Measurements from ENCODE around the gene FFAR3. TPM values are rescaled to one million over a fixed set of nuclear protein-coding genes. Genes with fewer than 3 reads are reported as not detected.
"Not testable (repeated sequence)": the region's sequence is repeated elsewhere in the genome, so short reads cannot be mapped to it uniquely, and the experiment has no call there.

FFAR3 gene
- total RNA-seq, 1 donor = not detected

DNA sequence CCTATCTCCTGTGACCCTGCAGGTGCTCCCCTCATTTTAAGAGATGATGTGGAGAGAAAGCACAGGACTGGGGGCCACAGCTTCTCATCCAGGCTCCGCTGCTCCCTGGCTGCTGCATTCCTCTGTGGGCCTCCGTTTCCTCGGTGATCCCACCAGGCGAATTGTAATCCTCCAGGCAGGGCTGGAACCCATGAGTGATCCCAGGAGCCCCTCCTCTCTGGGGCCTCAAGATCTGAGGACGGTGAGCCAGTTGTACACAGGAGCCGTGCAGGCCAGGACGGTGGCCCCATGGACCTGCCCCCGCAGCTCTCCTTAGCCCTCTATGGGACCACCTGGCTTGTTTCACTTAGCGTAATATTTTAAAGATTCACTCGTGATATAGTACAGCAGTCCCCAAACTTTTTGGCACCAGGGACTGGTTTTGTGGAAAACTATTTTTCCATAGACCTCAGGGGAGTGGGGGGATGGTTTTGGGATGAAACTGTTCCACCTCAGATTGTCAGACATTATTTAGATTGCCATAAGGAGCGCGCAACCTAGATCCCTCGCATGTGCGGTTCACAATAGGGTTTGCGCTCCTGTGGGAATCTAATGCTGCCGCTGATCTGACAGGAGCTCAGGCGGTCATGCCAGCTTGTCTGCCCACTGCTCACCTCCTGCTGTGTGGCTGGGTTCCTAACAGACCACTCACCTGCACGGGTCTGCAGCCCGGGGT, 5.6 kb downstream of the FFAR3 start:
- DNase-seq (ENCODE audit: low read depth) = no peak
- TF ChIP-seq, protein P1, sequence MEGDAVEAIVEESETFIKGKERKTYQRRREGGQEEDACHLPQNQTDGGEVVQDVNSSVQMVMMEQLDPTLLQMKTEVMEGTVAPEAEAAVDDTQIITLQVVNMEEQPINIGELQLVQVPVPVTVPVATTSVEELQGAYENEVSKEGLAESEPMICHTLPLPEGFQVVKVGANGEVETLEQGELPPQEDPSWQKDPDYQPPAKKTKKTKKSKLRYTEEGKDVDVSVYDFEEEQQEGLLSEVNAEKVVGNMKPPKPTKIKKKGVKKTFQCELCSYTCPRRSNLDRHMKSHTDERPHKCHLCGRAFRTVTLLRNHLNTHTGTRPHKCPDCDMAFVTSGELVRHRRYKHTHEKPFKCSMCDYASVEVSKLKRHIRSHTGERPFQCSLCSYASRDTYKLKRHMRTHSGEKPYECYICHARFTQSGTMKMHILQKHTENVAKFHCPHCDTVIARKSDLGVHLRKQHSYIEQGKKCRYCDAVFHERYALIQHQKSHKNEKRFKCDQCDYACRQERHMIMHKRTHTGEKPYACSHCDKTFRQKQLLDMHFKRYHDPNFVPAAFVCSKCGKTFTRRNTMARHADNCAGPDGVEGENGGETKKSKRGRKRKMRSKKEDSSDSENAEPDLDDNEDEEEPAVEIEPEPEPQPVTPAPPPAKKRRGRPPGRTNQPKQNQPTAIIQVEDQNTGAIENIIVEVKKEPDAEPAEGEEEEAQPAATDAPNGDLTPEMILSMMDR (IDR thresholded peaks at IDR 0.05; ENCODE audit: insufficient read depth, low read depth, low read length) = no peak
- no peak overlapping the region for H3K4me3 ChIP-seq (ENCODE audit: low read depth, low read length)

DNA sequence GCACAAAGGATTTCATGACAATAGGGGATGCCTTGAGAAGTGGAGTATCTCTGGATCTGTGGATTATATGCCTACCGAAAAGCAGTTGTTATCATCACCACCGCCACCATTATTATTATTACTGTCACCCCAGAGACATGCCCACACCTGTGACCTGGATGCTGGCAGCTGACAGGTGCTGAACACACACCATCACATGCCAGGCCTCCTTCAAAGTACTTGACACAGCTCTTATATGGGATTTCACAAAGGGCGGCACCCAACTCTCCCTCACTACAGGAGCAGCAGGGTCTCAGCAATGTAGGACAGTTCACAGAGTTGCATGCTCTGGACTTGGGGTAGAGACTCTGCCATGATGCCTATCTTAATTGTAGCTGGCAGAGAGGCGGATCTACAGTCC, 7.0 kb downstream of the FFAR3 start:
- TF ChIP-seq, protein P1 (IDR thresholded peaks at IDR 0.05; ENCODE audit: insufficient read depth, low read depth, low read length) = no peak
- H3K4me3 ChIP-seq (ENCODE audit: low read depth, low read length) = no peak overlapping the region
- DNase-seq (ENCODE audit: low read depth) = no peak

DNA sequence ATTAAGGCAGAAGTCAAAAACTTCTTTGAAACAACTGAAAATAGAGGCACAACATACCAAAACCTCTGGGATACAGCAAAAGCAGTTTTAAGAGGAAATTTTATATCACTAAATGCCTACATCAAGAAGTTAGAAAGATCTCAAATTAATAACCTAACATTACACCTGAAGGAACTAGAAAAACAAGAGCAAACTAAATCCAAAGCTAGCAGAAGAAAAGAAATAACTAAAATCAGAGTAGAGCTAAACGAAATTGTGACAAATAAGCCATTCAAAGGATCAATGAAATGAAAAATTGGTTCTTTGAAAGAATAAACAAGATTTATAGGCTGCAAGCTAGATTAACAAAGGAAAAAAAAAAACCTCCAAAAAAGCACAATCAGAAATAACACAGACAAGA, 10.1 kb downstream of the FFAR3 start:
- H3K4me3 ChIP-seq (ENCODE audit: low read depth, low read length) = no peak overlapping the region
- DNase-seq (ENCODE audit: low read depth) = no peak
- TF ChIP-seq, protein P1 (IDR thresholded peaks at IDR 0.05; ENCODE audit: insufficient read depth, low read depth, low read length) = no peak

DNA sequence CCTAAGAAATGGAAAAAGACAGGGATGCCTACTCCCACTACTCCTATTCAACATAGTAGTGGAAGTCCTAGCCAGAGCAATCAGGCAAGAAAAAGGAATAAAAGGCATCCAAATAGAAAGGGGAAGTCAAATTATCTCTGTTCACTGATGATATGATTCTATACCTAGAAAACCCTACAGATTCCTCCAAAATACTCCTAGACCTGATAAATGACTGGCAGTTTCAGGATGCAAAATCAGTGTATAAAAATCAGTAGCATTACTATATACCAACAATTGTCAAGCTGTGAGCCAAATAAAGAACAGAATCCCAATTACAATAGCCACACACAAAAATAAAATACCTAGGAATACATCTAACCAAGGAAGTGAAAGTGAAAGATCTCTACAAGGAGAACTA, 11.3 kb downstream of the FFAR3 start:
- H3K4me3 ChIP-seq (ENCODE audit: low read depth, low read length) = no peak overlapping the region
- TF ChIP-seq, protein P1 (IDR thresholded peaks at IDR 0.05; ENCODE audit: insufficient read depth, low read depth, low read length) = no peak
- no peak for DNase-seq (ENCODE audit: low read depth)

DNA sequence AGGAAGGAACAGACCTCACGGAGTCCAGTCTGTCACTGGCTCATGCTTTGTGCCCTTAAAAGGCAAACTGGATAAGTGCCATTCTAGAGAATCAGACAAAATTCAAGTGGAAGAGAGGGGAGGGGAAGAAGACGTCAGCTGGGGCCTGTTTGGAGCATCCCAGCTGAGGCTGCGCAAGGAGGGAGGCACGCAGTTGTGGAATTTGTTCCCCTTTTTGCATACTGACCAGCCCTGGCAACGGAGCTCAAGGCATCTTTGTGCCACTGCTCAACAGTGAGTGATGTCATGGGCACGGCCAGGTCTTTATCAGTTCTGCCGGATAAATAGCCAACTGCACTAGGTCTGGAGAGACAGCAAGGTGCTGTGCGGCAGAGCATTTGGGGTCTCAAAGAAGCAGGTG, 12.5 kb downstream of the FFAR3 start, which contains the start of gene GPR42:
Gene GPR42 (plus strand): TSS at position 347 of the 400 bp plus-strand sequence. CDS start 292 bp downstream, outside the sequence.
- no peak within 1 kb of the TSS for H3K4me3 ChIP-seq (ENCODE audit: low read depth, low read length)
- TF ChIP-seq, protein P1 (IDR thresholded peaks at IDR 0.05; ENCODE audit: insufficient read depth, low read depth, low read length) = no peak
- DNase-seq (ENCODE audit: low read depth) = no peak

DNA sequence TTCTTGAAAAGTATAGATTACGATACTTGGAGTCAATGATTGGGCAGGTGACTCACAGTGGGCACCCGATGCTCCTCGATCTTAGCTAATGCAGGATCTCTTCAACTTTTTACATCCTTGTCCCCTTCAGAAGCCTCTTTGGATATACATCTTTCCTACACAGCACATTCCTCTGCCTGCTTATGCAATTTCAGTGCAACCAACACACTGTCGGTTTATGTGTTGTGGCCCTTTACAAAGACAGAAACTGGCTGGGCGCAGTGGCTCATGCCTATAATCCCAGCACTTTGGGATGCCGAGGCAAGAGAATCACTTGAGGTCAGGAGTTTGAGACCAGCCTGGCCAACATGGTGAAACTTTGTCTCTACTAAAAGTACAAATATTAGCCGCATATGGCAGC, 15.2 kb downstream of the FFAR3 start:
- TF ChIP-seq, protein P1 (IDR thresholded peaks at IDR 0.05; ENCODE audit: insufficient read depth, low read depth, low read length) = no peak
- H3K4me3 ChIP-seq (ENCODE audit: low read depth, low read length) = no peak overlapping the region
- no peak for DNase-seq (ENCODE audit: low read depth)

DNA sequence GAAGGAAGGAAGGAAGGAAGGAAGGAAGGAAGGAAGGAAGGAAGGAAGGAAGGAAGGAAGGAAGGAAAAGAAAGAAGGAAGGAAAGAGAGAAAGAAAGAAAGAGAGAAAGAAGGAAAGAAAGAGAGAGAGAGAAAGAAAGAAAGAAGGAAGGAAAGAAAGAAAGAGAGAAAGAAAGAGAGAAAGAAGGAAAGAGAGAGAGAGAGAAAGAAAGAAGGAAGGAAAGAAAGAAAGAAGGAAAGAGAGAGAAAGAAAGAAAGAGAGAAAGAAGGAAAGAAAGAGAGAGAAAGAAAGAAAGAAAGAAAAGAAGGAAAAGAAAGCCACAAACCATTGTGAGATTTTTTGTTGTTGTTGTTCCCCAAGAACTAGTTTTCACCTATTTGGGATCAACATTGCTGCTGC, 15.8 kb downstream of the FFAR3 start:
- not testable (repeated sequence) for H3K4me3 ChIP-seq (ENCODE audit: low read depth, low read length); DNase-seq (ENCODE audit: low read depth)

Data from fibroblast of villous mesenchyme (primary cell).